Activated naive CD8-positive, alpha-beta T cell (primary cell): ENCODE results near the gene NUDCD2.
"Not testable (repeated sequence)": the region's sequence is repeated elsewhere in the genome, so short reads cannot be mapped to it uniquely, and the experiment has no call there.

Experiments used
- H3K27ac Mint-ChIP-seq: one replicate; pipeline ENCODE4 v1.8.0; 2021; ENCODE audit warnings: mixed read lengths
- H3K27me3 Mint-ChIP-seq: one replicate; pipeline ENCODE4 v1.8.0; 2021; ENCODE audit warnings: mixed read lengths
- H3K36me3 Mint-ChIP-seq: one replicate; pipeline ENCODE4 v1.8.0; 2021; ENCODE audit warnings: mixed read lengths
- H3K4me1 Mint-ChIP-seq: one replicate; pipeline ENCODE4 v1.8.0; 2021; ENCODE audit warnings: low read depth, mixed read lengths
- H3K4me3 Mint-ChIP-seq: one replicate; pipeline ENCODE4 v1.8.0; 2021; ENCODE audit warnings: mild to moderate bottlenecking, mixed read lengths
- H3K9me3 Mint-ChIP-seq: one replicate; pipeline ENCODE4 v1.8.0; 2021; ENCODE audit warnings: low read depth, mixed read lengths

Gene NUDCD2

DNA sequence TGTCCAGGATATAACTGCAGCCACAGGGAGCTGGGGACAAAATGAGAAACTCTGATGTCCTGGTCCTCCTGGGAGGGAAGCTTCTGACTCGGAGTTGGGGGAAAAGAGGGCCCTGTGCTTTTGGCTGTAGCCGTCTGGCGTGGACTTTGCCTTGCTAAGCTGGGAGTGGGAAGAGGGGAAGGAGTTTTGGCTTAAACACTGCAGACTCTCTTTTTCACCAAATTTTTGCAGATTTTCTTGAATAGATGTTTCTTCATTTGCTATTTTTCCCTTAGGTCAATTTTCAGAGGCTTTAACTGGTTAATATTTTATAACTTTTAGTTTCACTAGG lies 29.8 kb upstream of the NUDCD2 start:
- H3K4me3 Mint-ChIP-seq: no peak overlapping the region

DNA sequence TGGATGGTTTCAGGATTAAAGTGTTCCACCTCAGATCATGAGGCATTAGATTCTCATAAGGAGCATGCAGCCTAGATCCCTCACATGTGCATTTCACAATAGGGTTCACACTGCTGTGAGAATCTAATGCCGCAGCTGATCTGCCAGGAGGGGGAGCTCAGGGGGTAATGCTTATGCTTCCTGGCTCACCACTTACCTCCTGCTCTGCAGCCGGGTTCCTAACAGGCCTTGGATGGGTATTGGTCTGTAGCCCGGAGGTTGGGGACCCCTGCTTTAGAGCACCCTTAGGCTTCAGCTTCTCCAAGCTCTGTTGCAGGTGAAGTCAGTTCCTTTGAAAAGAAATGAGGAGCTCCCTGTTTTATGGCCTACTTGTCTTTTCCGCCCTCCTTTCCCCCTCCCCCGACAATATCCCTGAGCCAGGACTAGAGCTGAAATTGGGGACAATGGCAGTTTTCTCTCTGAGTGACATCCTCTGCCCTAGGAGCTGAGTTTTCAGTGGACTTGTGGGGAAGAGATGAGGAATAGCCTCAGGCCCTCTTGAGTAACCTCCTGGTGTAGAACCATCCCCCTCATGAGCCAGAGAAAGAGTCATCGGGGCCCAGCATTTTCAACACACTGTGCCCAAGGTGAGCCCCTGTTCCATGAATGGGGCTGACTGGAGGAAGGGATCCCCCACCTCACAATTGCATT lies 29.3 kb upstream of the NUDCD2 start:
- peaks cover 2% of the 10 kb centered on the region for H3K27me3 Mint-ChIP-seq
- H3K9me3 Mint-ChIP-seq: no peaks in the 10 kb centered on the region
- H3K4me3 Mint-ChIP-seq: no peak overlapping the region
- H3K27ac Mint-ChIP-seq: no peak overlapping the region
- H3K4me1 Mint-ChIP-seq: no peaks in the 10 kb centered on the region
- H3K36me3 Mint-ChIP-seq: no peaks in the 10 kb centered on the region

More for the DNA sequence above, 29.8 kb upstream of the NUDCD2 start:
- no peaks in the 10 kb centered on the region for H3K9me3 Mint-ChIP-seq
- H3K36me3 Mint-ChIP-seq: no peaks in the 10 kb centered on the region
- no peaks in the 10 kb centered on the region for H3K4me1 Mint-ChIP-seq
- no peak overlapping the region for H3K27ac Mint-ChIP-seq
- H3K27me3 Mint-ChIP-seq: peaks cover 2% of the 10 kb centered on the region

DNA sequence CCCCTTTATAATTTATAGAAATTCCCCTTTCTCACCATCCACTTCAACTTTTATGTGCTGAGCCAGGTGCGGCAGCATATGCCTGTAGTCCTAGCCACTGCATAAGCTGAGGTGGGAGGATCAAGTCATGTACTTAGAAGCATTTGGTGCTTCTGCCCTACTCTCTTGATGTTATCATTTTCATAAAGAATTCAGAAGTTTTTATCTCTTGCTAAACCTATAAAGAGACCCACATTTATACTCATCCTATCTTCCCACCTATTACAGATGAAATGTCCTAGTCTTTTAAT lies 19.0 kb upstream of the NUDCD2 start:
- Mint-ChIP-seq H3K4me3 (no peak overlapping the region), H3K9me3 (no peaks in the 10 kb centered on the region), H3K36me3 (peaks cover 2% of the 10 kb centered on the region), H3K27ac (no peak overlapping the region), H3K4me1 (peaks cover 7% of the 10 kb centered on the region), H3K27me3 (no peaks in the 10 kb centered on the region)

DNA sequence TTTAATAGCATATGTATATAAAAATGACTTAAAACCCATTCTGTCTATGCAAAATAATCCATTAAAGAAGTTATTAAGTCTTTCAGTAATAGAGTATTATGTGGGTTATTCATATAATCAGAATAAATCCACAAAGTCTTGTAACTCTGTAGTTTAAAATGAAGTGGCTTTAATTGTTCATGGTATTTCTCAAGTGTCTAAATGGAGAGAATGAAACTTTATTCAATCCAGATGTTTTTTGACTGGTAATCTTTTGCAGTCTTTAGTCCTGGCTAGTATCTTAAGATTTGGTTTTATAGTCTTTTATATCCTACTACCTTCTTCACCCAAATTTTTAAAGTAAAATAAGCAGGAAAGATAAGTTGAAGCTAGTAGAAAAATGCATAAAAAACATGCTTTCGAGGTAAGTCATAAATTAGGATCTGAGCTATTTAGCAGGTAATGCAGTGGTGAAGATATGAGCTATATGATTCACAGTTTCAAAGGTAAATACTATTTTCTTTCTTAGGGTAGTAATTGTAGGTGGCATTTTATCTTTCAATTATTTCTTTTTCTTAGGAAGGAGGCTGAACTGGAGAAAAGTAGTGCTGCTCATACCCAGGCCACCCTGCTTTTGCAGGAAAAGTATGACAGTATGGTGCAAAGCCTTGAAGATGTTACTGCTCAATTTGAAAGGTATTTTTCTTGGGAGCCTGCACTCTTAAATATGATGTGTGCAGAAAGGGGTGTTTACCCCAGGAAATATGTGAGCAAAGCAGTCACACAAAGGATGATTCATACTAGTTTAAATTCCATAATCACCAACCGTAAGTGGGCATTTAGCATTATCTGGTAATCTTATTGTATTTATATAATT lies 18.5 kb upstream of the NUDCD2 start:
- Mint-ChIP-seq H3K4me3 (no peak overlapping the region), H3K4me1 (peaks cover 7% of the 10 kb centered on the region), H3K36me3 (peaks cover 2% of the 10 kb centered on the region), H3K9me3 (no peaks in the 10 kb centered on the region), H3K27ac (peak overlapping the region; percentile 24), H3K27me3 (no peaks in the 10 kb centered on the region)

DNA sequence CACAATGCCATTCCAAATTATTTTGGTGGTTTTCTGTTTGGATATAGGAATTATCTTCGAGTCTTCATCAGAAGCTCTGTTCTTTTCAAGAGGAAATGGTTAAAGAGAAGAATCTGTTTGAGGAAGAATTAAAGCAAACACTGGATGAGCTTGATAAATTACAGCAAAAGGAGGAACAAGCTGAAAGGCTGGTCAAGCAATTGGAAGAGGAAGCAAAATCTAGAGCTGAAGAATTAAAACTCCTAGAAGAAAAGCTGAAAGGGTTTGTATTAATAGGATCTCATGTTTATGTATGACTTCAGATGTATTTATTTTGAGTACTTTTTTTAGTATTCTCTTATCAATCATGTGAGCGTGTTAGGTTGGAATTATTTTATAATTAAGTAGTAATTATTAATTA lies 15.5 kb upstream of the NUDCD2 start:
- no peaks in the 10 kb centered on the region for H3K27me3 Mint-ChIP-seq
- H3K27ac Mint-ChIP-seq: no peak overlapping the region
- peaks cover 7% of the 10 kb centered on the region for H3K4me1 Mint-ChIP-seq
- no peak overlapping the region for H3K4me3 Mint-ChIP-seq
- no peaks in the 10 kb centered on the region for H3K9me3 Mint-ChIP-seq
- no peaks in the 10 kb centered on the region for H3K36me3 Mint-ChIP-seq

DNA sequence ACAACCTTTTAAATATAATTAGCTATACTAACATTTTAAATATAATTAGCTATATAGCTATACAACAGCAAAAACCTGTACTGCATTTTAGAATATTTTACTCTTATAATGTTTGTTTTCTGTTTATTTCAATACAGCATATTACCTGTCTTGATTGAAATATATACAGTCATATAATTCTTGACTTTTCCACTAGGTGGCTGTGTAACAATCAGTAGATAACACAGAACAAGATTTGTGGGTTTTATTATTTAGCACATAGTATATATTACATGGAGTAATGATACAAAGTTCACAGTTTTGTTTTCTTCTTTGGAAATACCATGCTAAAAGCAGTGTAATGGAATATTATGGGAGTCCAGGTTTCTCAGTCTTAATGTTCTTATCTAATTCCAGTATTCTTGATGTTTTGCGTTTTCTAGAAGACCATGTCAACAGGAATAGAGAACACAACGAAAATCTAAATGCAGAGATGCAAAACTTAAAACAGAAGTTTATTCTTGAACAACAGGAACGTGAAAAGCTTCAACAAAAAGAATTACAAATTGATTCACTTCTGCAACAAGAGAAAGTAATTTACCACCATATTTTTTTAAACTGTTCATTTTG lies 13.8 kb upstream of the NUDCD2 start:
- H3K27me3 Mint-ChIP-seq: no peaks in the 10 kb centered on the region
- H3K27ac Mint-ChIP-seq: no peak overlapping the region
- no peak overlapping the region for H3K4me3 Mint-ChIP-seq
- peaks cover 4% of the 10 kb centered on the region for H3K4me1 Mint-ChIP-seq
- no peaks in the 10 kb centered on the region for H3K36me3 Mint-ChIP-seq
- H3K9me3 Mint-ChIP-seq: no peaks in the 10 kb centered on the region

DNA sequence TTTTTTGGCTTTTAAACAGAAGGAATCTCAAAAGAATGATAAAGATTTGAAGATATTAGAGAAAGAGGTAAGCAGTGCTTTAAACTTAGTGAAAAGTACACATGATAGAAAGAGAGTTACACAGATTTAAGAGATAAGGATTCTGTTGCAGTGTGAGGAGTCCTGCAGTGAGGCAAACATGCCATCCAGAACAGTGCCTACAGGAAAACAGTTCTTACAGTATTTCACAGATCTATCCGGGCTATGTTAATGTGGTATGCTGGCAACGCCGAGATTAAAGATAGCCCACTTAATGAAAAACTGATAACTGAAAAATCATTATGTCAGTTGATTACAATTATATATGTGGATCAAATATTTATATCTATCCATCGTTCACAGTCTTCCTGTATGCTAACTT lies 7.8 kb upstream of the NUDCD2 start:
- H3K9me3 Mint-ChIP-seq: no peaks in the 10 kb centered on the region
- H3K36me3 Mint-ChIP-seq: no peaks in the 10 kb centered on the region
- no peak overlapping the region for H3K27ac Mint-ChIP-seq

DNA sequence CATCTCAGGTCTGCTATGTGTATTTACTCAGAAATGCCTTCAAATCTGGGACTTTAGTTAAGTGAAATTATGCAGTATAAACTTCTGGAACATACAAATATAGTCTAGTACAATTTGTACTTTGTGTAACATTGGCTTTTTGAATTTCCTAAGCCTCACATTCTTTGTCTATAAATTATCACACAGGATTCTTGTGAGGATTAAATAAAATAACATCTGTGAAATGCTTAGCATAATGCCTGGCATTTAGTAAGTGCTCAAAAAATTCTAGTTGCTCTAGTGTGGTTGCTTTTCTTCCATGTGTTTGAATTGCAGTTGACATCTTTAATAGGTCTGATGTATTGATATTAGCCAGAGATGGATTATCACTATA lies 3.1 kb upstream of the NUDCD2 start:
- Mint-ChIP-seq H3K27me3 (no peaks in the 10 kb centered on the region), H3K4me3 (no peak overlapping the region), H3K9me3 (no peaks in the 10 kb centered on the region)

More for the DNA sequence above, 7.8 kb upstream of the NUDCD2 start:
- no peak overlapping the region for H3K4me3 Mint-ChIP-seq
- no peaks in the 10 kb centered on the region for H3K27me3 Mint-ChIP-seq
- peaks cover 2% of the 10 kb centered on the region for H3K4me1 Mint-ChIP-seq

DNA sequence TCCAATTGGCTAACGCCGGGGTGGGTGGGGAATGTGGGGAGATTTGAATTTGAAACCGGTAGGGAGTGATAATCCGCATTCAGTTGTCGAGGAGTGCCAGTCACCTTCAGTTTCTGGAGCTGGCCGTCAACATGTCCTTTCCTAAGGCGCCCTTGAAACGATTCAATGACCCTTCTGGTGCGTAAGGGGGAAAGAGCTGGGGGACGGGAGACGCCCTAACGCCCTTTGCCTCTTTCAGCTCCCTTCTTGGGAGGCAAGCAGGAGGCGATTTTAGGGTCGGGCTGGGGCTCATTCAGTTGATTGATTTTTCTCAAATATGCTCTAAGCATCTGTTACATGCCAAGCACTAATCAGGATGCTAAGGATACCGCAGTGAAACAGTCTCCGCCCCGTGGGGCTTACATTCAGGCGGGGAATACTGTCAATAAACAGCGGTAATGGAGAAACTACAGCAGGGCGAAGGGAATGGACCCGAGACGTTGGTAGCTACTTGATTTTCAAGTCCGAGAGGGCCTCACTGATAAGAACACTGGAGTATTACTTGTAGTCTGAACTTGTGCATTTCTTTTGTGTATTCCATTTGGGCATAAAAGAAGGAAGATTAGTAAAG lies 765 bp upstream of the NUDCD2 start, which contains the start of gene HMMR:
TSS of gene HMMR (plus strand) at position 71 of the 610 bp plus-strand sequence. CDS start at position 132, 61 bp downstream.
- Mint-ChIP-seq H3K27ac (peak within 1 kb of the TSS; percentile 99), H3K4me1 (peaks cover 43% of the 10 kb centered on the region), H3K9me3 (no peaks in the 10 kb centered on the region), H3K36me3 (peaks cover 3% of the 10 kb centered on the region), H3K4me3 (peak within 1 kb of the TSS; percentile 98), H3K27me3 (no peaks in the 10 kb centered on the region)

More for the DNA sequence above, 3.1 kb upstream of the NUDCD2 start:
- H3K36me3 Mint-ChIP-seq: no peaks in the 10 kb centered on the region
- H3K4me1 Mint-ChIP-seq: peaks cover 23% of the 10 kb centered on the region
- no peak overlapping the region for H3K27ac Mint-ChIP-seq

DNA sequence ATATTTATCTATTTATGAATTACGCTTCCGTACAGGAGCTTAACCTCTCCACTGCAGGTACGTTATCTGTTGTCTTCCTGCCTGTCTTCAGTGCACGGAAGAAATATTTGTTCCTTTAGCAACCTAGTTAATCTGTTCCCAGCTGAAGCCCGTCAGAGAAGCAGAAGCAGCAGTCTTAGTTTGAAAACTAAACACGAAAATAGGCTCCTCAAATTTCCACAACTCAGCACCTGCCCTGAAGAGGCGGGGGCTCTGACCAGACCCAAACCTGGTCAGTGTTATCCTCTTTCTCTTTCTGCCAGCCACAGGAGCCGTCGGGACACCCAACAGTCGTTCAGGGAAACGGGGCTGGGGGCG lies 462 bp downstream of the NUDCD2 start:
- Mint-ChIP-seq H3K4me1 (peaks cover 47% of the 10 kb centered on the region), H3K4me3 (peak overlapping the region; percentile 98), H3K27ac (peak overlapping the region; percentile 99), H3K36me3 (peaks cover 7% of the 10 kb centered on the region), H3K9me3 (no peaks in the 10 kb centered on the region), H3K27me3 (no peaks in the 10 kb centered on the region)

DNA sequence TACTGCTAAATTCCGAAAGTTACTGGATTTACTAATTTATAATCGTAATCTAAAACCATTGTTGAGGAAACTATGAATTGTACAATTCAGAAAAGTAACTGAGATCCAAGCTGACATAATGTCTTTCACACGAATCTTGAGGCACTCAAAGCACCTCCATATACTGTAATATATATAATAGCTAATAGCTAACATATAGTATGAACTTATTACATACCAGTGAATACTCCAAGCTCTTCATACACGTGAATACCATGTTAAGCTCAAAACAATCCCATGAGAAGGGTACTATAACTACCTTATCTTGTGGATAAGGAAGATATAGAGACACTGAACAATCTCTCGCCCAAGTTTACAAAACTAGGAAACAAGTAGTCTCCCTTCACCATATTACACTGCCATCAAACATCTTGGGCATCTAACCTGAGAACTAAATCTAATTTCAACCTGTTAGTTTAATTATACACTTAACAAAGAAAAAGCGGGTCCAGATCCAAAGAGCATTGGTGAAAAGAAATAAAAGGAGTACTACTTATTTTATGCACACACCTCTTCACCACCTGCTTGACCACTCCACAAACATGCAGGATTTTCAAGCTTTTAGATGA lies 1.0 kb downstream of the NUDCD2 start:
- no peaks in the 10 kb centered on the region for H3K27me3 Mint-ChIP-seq
- peaks cover 47% of the 10 kb centered on the region for H3K4me1 Mint-ChIP-seq
- no peaks in the 10 kb centered on the region for H3K9me3 Mint-ChIP-seq
- H3K36me3 Mint-ChIP-seq: peaks cover 7% of the 10 kb centered on the region
- H3K4me3 Mint-ChIP-seq: peak overlapping the region; percentile 98
- H3K27ac Mint-ChIP-seq: peak overlapping the region; percentile 99

DNA sequence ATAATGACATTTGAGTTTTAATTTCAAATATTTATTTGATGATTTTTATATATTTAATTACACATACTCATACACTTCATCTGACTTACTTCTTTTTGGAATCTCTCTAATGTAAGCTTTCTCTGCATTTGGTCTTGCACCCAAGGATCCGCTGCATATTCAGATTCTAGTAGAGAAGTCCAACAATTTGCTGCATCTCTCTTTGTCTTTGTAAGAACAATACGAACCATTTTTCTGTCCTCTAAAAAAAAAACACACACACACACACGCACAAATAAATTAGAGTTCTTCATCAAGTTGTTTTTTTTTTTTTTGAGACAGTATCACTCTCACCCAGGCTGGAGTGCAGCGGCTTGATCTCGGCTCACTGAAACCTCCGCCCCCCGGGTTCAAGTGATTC lies 3.1 kb downstream of the NUDCD2 start:
- Mint-ChIP-seq H3K4me1 (peaks cover 41% of the 10 kb centered on the region), H3K4me3 (no peak overlapping the region), H3K27ac (peak overlapping the region; percentile 18), H3K36me3 (peaks cover 7% of the 10 kb centered on the region), H3K9me3 (no peaks in the 10 kb centered on the region), H3K27me3 (no peaks in the 10 kb centered on the region)

DNA sequence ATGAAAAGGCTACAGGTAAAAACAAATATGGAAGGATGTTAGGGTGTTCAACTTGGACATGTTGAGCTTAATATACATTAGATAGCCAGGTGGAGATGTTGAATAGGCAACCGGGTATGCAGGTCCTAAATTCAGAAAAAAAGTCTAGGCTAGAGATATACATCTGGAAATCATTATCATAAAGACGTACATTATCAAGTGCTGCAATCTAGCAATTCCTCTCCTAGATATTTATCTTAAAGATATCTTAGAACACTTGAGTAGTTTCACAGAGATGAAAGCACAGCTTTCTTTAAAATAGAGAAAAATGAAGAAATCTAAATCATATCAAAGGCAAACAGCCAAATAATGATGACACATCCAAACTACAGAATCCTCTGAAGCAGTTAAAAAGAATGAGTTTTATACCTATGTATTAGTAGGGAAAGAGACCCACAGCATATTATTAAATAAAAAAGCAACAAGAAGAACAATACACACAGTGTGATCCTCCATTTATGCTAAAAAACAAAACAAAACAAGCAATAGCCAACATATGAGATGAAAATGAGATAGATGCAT lies 3.8 kb downstream of the NUDCD2 start:
- H3K27me3 Mint-ChIP-seq: no peaks in the 10 kb centered on the region
- H3K9me3 Mint-ChIP-seq: no peaks in the 10 kb centered on the region
- H3K27ac Mint-ChIP-seq: peak overlapping the region; percentile 17
- H3K36me3 Mint-ChIP-seq: peaks cover 7% of the 10 kb centered on the region
- peaks cover 38% of the 10 kb centered on the region for H3K4me1 Mint-ChIP-seq
- H3K4me3 Mint-ChIP-seq: peak overlapping the region; percentile 46

DNA sequence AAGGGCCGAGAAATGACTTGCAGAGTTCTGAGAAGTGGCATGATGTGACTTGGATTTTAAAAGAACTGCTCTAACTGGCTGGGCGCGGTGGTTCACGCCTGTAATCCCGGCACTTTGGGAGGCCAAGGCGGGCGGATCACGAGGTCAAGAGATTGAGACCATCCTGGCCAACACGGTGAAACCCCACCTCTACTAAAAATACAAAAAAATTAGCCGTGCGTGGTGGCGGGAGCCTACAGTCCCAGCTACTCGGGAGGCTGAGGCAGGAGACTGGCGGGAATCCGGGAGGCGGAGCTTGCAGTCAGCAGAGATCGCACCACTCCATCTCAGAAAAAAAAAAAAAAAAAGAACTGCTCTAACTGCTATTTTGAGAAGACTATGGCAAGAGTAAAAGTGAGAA lies 4.5 kb downstream of the NUDCD2 start:
- peaks cover 36% of the 10 kb centered on the region for H3K4me1 Mint-ChIP-seq
- H3K36me3 Mint-ChIP-seq, H3K9me3 Mint-ChIP-seq, H3K27me3 Mint-ChIP-seq, H3K4me3 Mint-ChIP-seq, H3K27ac Mint-ChIP-seq: not testable (repeated sequence)
